Activated T-cell treated with anti-CD3 and anti-CD28 coated beads for 48 hours (primary cell): Measurements from ENCODE around the gene ARHGAP18.
A peak's percentile ranks its signal among the peaks of the same experiment; 100 is the strongest.

Experiments
- DNase-seq: peaks from one replicate; pipeline ENCODE4 v3.0.0-alpha.2; 2020; ENCODE audit warnings: low read depth

The ARHGAP18 gene

GRCh38 chr6:129691043-129691640 lies 18.8 kb downstream of the ARHGAP18 start:
- DNase-seq = no peak

- peak; percentile 31 for DNase-seq
Observed at GRCh38 chr6:129686941-129687627, 22.9 kb downstream of the ARHGAP18 start.

GRCh38 chr6:129685662-129686031 lies 24.3 kb downstream of the ARHGAP18 start:
- no peak for DNase-seq

- no peak for DNase-seq
Observed at GRCh38 chr6:129684903-129685661, 24.9 kb downstream of the ARHGAP18 start.

GRCh38 chr6:129684323-129684884 lies 25.6 kb downstream of the ARHGAP18 start:
- DNase-seq = no peak

- peak; percentile 43 for DNase-seq
Observed at GRCh38 chr6:129683601-129684322, 26.2 kb downstream of the ARHGAP18 start.

- DNase-seq = no peak
Observed at GRCh38 chr6:129681913-129682205, 28.1 kb downstream of the ARHGAP18 start.

GRCh38 chr6:129680633-129681032 lies 29.3 kb downstream of the ARHGAP18 start:
- DNase-seq = no peak

GRCh38 chr6:129679758-129680157 lies 30.2 kb downstream of the ARHGAP18 start:
- no peak for DNase-seq

- DNase-seq = no peak
Observed at GRCh38 chr6:129679275-129679674, 30.7 kb downstream of the ARHGAP18 start.

GRCh38 chr6:129678463-129678862 lies 31.5 kb downstream of the ARHGAP18 start:
- DNase-seq = no peak

- no peak for DNase-seq
Observed at GRCh38 chr6:129677620-129678325, 32.2 kb downstream of the ARHGAP18 start.

- DNase-seq = no peak
Observed at GRCh38 chr6:129675669-129676472, 34.1 kb downstream of the ARHGAP18 start.

GRCh38 chr6:129673748-129674147 lies 36.2 kb downstream of the ARHGAP18 start:
- no peak for DNase-seq

GRCh38 chr6:129672881-129673631 lies 36.9 kb downstream of the ARHGAP18 start:
- DNase-seq = no peak

- DNase-seq = no peak
Observed at GRCh38 chr6:129672341-129672682, 37.7 kb downstream of the ARHGAP18 start.

- peak; percentile 52 for DNase-seq
Observed at GRCh38 chr6:129671442-129672340, 38.3 kb downstream of the ARHGAP18 start.

GRCh38 chr6:129670634-129671033 lies 39.3 kb downstream of the ARHGAP18 start:
- no peak for DNase-seq

- no peak for DNase-seq
Observed at GRCh38 chr6:129667621-129668020, 42.4 kb downstream of the ARHGAP18 start.
